A673 (cell line): ENCODE measurements around the gene RAPGEF2. TPM values are rescaled to one million over a fixed set of nuclear protein-coding genes. Genes with fewer than 3 reads are reported as not detected.

ENCODE experiments used
- BruUV-seq: library from RNA; stranded (reverse); fragments of 400-500 nt; replicated peaks from 2 replicates; lab custom pipeline; 2021; lab: Mats Ljungman, UMichigan
- CTCF ChIA-PET: fragments of 300-600 bp; sonication (Branson Sonifier 250); formaldehyde crosslinking; loops from one replicate; lab custom pipeline; 2022; ENCODE audit warnings: antibody characterized with exemption; lab: Charles Lee
- POLR2A ChIA-PET: fragments of 300-600 bp; sonication (Branson Sonifier 250); formaldehyde crosslinking; loops from one replicate; lab custom pipeline; 2022; ENCODE audit warnings: antibody characterized with exemption; ENCODE audit not compliant: low non-redundant PET; lab: Charles Lee
- DNase-seq: peaks from one replicate; pipeline ENCODE4 v3.0.0-alpha.2; 2015; ENCODE audit warnings: low spot score
- H3K27ac ChIP-seq: fragments of 200-600 bp; sonication (generic); 2 replicates; pipeline ENCODE4 v1.5.1; 2016; ENCODE audit warnings: mixed run types, low read depth, mild to moderate bottlenecking, mixed read lengths, antibody characterized with exemption, low read length; ENCODE audit not compliant: poor library complexity, severe bottlenecking
- H3K27me3 ChIP-seq: fragments of 200-600 bp; sonication (generic); replicated peaks from 2 replicates; pipeline ENCODE4 v1.6.1; 2017; ENCODE audit warnings: mixed run types, low read depth, mild to moderate bottlenecking, mixed read lengths, antibody characterized with exemption, low read length; ENCODE audit not compliant: insufficient read depth, poor library complexity
- H3K36me3 ChIP-seq: fragments of 200-600 bp; sonication (generic); 2 replicates; pipeline ENCODE4 v1.6.1; 2016; ENCODE audit warnings: mixed run types, mild to moderate bottlenecking, mixed read lengths, antibody characterized with exemption, low read length; ENCODE audit not compliant: insufficient read depth, poor library complexity, severe bottlenecking
- H3K4me1 ChIP-seq: fragments of 200-600 bp; sonication (generic); 2 replicates; pipeline ENCODE4 v1.6.1; 2017; ENCODE audit warnings: mixed run types, mild to moderate bottlenecking, mixed read lengths, antibody characterized with exemption, low read length; ENCODE audit not compliant: insufficient read depth, poor library complexity, severe bottlenecking
- H3K4me3 ChIP-seq: fragments of 200-600 bp; sonication (generic); 2 replicates; pipeline ENCODE4 v1.5.1; 2016; ENCODE audit warnings: low read depth, mixed run types, mild to moderate bottlenecking, mixed read lengths, low read length; ENCODE audit not compliant: poor library complexity, severe bottlenecking
- H3K9me3 ChIP-seq: fragments of 200-600 bp; sonication (generic); 2 replicates; pipeline ENCODE4 v1.6.1; 2016; ENCODE audit warnings: mixed run types, low read depth, mild to moderate bottlenecking, mixed read lengths, antibody characterized with exemption, low read length; ENCODE audit not compliant: poor library complexity, severe bottlenecking
- CTCF ChIP-seq: fragments of 300-800, 200-600 bp; sonication (generic); conservative IDR thresholded peaks from 2 replicates; pipeline ENCODE4 v1.5.1; 2017; ENCODE audit warnings: low read depth, mild to moderate bottlenecking, antibody characterized with exemption, low read length, moderate library complexity, mixed read lengths
- EZH2 ChIP-seq: fragments of 200-600 bp; sonication (generic); IDR thresholded peaks from 2 replicates; pipeline ENCODE4 v1.6.1; 2017; ENCODE audit warnings: borderline replicate concordance, low read depth, mild to moderate bottlenecking, mixed read lengths, antibody characterized with exemption, low read length; ENCODE audit not compliant: poor library complexity, severe bottlenecking
- intact Hi-C: fragments of 100-400 bp; cut with micrococcal nuclease; formaldehyde crosslinking; loops from one replicate; pipeline ENCODE4 v1.10.0; 2022; ENCODE audit not compliant: unreplicated experiment
- microRNA-seq: library from miRNA; unstranded; fragments of <30 nt; microRNA quantifications from one replicate; pipeline ENCODE4 v1.2.0, GENCODE V29; 2021
- total RNA-seq: library from RNA; stranded (reverse); gene quantifications from 2 replicates; pipeline ENCODE4 v1.2.3, GENCODE V29; 2021

RAPGEF2 gene
- total RNA-seq, 1 experiment from 2014 or later = 31.9 TPM

- ChIA-PET POLR2A (no interaction called here), CTCF (no interaction called here)
- no TSS peak for BruUV-seq
- TF ChIP-seq CTCF (no peak), EZH2 (no peak)
- no peaks in the 10 kb centered on the region for H3K4me1 ChIP-seq
- no peak overlapping the region for H3K4me3 ChIP-seq
- no peak for DNase-seq
- no peak overlapping the region for H3K27ac ChIP-seq
- intact Hi-C loops = no loop called here
- H3K36me3 ChIP-seq = no peaks in the 10 kb centered on the region
- no peaks in the 10 kb centered on the region for H3K9me3 ChIP-seq
- no peaks in the 10 kb centered on the region for H3K27me3 ChIP-seq
Observed at GRCh38 chr4:159401791-159402380, 299.0 kb downstream of the RAPGEF2 start.

Small RNA genes within 50 kb of the gene (microRNA-seq; reads per million reads assigned to microRNA genes)
- gene MIR3688-1 (not detected), gene MIR3688-2 (not detected)
